WTC11 (cell line): ENCODE measurements around the gene TOGARAM2.

Experiments
- ATF1 ChIP-seq: sonication (generic); formaldehyde crosslinking; IDR thresholded peaks from 2 replicates; pipeline ENCODE4 v1.8.1; 2023; ENCODE audit warnings: mild to moderate bottlenecking, moderate library complexity, missing genetic modification reagents
- CTCF ChIP-seq: fragments of 200-600 bp; IDR thresholded peaks from 2 replicates; pipeline ENCODE4 v1.8.0; 2022; ENCODE audit warnings: antibody characterized with exemption
- E2F1 ChIP-seq: sonication (generic); formaldehyde crosslinking; IDR thresholded peaks from 2 replicates; pipeline ENCODE4 v1.8.0; 2022; ENCODE audit warnings: mild to moderate bottlenecking, missing genetic modification reagents
- E2F4 ChIP-seq: sonication (generic); formaldehyde crosslinking; IDR thresholded peaks from 2 replicates; pipeline ENCODE4 v1.8.1; 2022; ENCODE audit warnings: low read depth, mild to moderate bottlenecking, moderate library complexity, missing genetic modification reagents, borderline replicate concordance
- ETV6 ChIP-seq: sonication (generic); formaldehyde crosslinking; IDR thresholded peaks from 2 replicates; pipeline ENCODE4 v1.8.1; 2022; ENCODE audit warnings: mild to moderate bottlenecking, missing genetic modification reagents
- JUN ChIP-seq: sonication (generic); formaldehyde crosslinking; IDR thresholded peaks from 2 replicates; pipeline ENCODE4 v1.8.0; 2023; ENCODE audit warnings: mild to moderate bottlenecking, missing genetic modification reagents
- NFYB ChIP-seq: sonication (generic); formaldehyde crosslinking; conservative IDR thresholded peaks from 2 replicates; pipeline ENCODE4 v1.8.0; 2022; ENCODE audit warnings: low read depth, missing genetic modification reagents
- SMAD3 ChIP-seq: sonication (generic); formaldehyde crosslinking; IDR thresholded peaks from 2 replicates; pipeline ENCODE4 v1.8.0; 2022; ENCODE audit warnings: missing genetic modification reagents, mild to moderate bottlenecking, borderline replicate concordance
- USF1 ChIP-seq: sonication (generic); formaldehyde crosslinking; IDR thresholded peaks from 2 replicates; pipeline ENCODE4 v1.8.0; 2022; ENCODE audit warnings: mild to moderate bottlenecking, missing genetic modification reagents
- ZNF263 ChIP-seq: sonication (generic); formaldehyde crosslinking; IDR thresholded peaks from 2 replicates; pipeline ENCODE4 v1.8.1; 2022; ENCODE audit warnings: low read depth, mild to moderate bottlenecking, moderate library complexity, missing genetic modification reagents
- ZNF671 ChIP-seq: fragments of 250-450 bp; sonication (Bioruptor Pico); IDR thresholded peaks from 2 replicates; pipeline ENCODE4 v1.8.0; 2021; ENCODE audit warnings: mild to moderate bottlenecking
- ZSCAN18 ChIP-seq: fragments of 250-450 bp; sonication (Bioruptor Pico); IDR thresholded peaks from 2 replicates; pipeline ENCODE4 v2.1.2; 2022; ENCODE audit warnings: mild to moderate bottlenecking, moderate library complexity

- no peak for TF ChIP-seq CTCF
- no peak for TF ChIP-seq USF1 (CRISPR knock-in tag)
- TF ChIP-seq JUN (CRISPR knock-in tag), result no peak
- no peak for TF ChIP-seq NFYB (CRISPR knock-in tag)
- TF ChIP-seq ZNF263 (CRISPR knock-in tag), result no peak
- TF ChIP-seq E2F1, result no peak
- no peak for TF ChIP-seq ATF1 (CRISPR knock-in tag)
- no peak for TF ChIP-seq ZSCAN18 (CRISPR knock-in tag)
- TF ChIP-seq E2F4, result no peak
- TF ChIP-seq ETV6 (CRISPR knock-in tag), result no peak
- no peak for TF ChIP-seq SMAD3 (CRISPR knock-in tag)
- TF ChIP-seq ZNF671, result no peak
Measured at GRCh38 chr2:29063056-29063455, 82.0 kb downstream of the TOGARAM2 start.
